Measurements from ENCODE around the gene SRA1. TPM values are rescaled to one million over a fixed set of nuclear protein-coding genes. Genes with fewer than 3 reads are reported as not detected.

The SRA1 gene
- total and polyA plus RNA-seq, 2 of the 8 experiments (the other 6 are each of a cell fraction or from before 2014, with no cell fraction given) = 27.4 to 39.4 TPM

- no peak for FAIRE-seq
- WGBS, 2 experiments (ENCODE audit: extremely low coverage in 1 of 2, insufficient coverage in 1 of 2, insufficient read length in 1 of 2, insufficient replicate concordance in 2 of 2, low coverage in 1 of 2, low lambda C conversion rate in 2 of 2, missing lambda C conversion rate in 1 of 2) = 93% methylated on average over 10 of the region's 10 CpGs; no CpG with 5 or more reads in 1 of the 2 experiments
- CTCF ChIA-PET (ENCODE audit: partially characterized antibody) = interaction anchor here (0.6 to 3.7 kb wide), 3 partner anchors 12 to 150 kb away, joined by 4 to 19 read pairs (median 16); partner anchors contain the start of gene EIF4EBP3
These were observed 3.0 kb upstream of the SRA1 start for GRCh38 chr5:140560227-140560626.

More at GRCh38 chr5:140560227-140560626, 3.0 kb upstream of the SRA1 start:
- H4K91ac ChIP-seq (replicated peaks; ENCODE audit: insufficient read length, low read length) = no peak overlapping the region
- peaks cover 4 to 11% (median 7%) of the 10 kb centered on the region in 4 experiments; a peak in 6 of 7 replicates for H3K4me1 ChIP-seq (replicated peaks in 1 of 4; ENCODE audit: control insufficient read depth in 3 of 4, insufficient read depth in 4 of 4, low read length in 3 of 4)
- POLR2A ChIA-PET (ENCODE audit: partially characterized antibody) = interaction anchor here (10.8 kb wide), 1 partner anchor 14 kb away, joined by 191 read pairs; the partner anchor contains the start of gene EIF4EBP3
- no peaks in the 10 kb centered on the region for H3K36me3 ChIP-seq (ENCODE audit: control insufficient read depth in 2 of 4, insufficient read depth in 4 of 4, low read length in 3 of 4)
- no peak overlapping the region for H2BK20ac ChIP-seq (ENCODE audit: low read length)
- no peaks in the 10 kb centered on the region for H3K9me3 ChIP-seq (ENCODE audit: insufficient read depth in 2 of 2, low read depth in 1 of 2, low read length in 1 of 2)
- no peak overlapping the region for H2AFZ ChIP-seq (ENCODE audit: low read length)
- H2BK15ac ChIP-seq (ENCODE audit: low read length) = no peak overlapping the region
- H2BK5ac ChIP-seq (ENCODE audit: low read depth, low read length) = no peak overlapping the region
- no peak overlapping the region; the same call in 1 of the 2 replicates for H4K8ac ChIP-seq (ENCODE audit: extremely low read depth, insufficient read depth, low read length)
- H3K79me1 ChIP-seq (ENCODE audit: low read depth, low read length) = peaks cover 9% of the 10 kb centered on the region
- peaks cover 0 to 1% of the 10 kb centered on the region in 2 experiments for H4K20me1 ChIP-seq (replicated peaks in 1 of 2; ENCODE audit: control insufficient read depth in 1 of 2, insufficient read depth in 2 of 2, low read length in 2 of 2)
- H3K27ac ChIP-seq (ENCODE audit: low read depth, low read length) = no peak overlapping the region
- H3K4ac ChIP-seq (replicated peaks; ENCODE audit: insufficient read length, low read depth, low read length) = no peak overlapping the region
- no peak overlapping the region for H3K9ac ChIP-seq (replicated peaks in 1 of 4; ENCODE audit: extremely low read depth in 1 of 4, low read depth in 3 of 4, low read length in 3 of 4)
- no peaks in the 10 kb centered on the region; a peak in 1 of 7 replicates for H3K27me3 ChIP-seq (replicated peaks in 1 of 4; ENCODE audit: control insufficient read depth in 3 of 4, extremely low read depth in 1 of 4, insufficient read depth in 3 of 4, low read length in 3 of 4)
- H2BK12ac ChIP-seq (ENCODE audit: low read depth, low read length) = no peak overlapping the region
- no peak overlapping the region for H3K4me2 ChIP-seq (ENCODE audit: insufficient read depth in 1 of 2, low read depth in 2 of 2, low read length in 2 of 2)
- peaks cover 18% of the 10 kb centered on the region for H3K23me2 ChIP-seq (ENCODE audit: low read depth, low read length)
- H3K4me3 ChIP-seq (ENCODE audit: extremely low read depth in 1 of 4, insufficient read depth in 2 of 4, low read depth in 3 of 4, low read length in 4 of 4) = no peak overlapping the region
- H3K23ac ChIP-seq (ENCODE audit: insufficient read length) = no peak overlapping the region
- no peak overlapping the region for H3K18ac ChIP-seq (ENCODE audit: extremely low read depth, low read length)
- DNase-seq (ENCODE audit: low read depth in 1 of 2, low spot score in 2 of 2) = no peak
- peaks cover 10 to 24% of the 10 kb centered on the region in 2 experiments; a peak in 3 of 4 replicates for H3K79me2 ChIP-seq (ENCODE audit: control insufficient read depth in 1 of 2, insufficient read depth in 2 of 2, low read length in 2 of 2)
- H3K14ac ChIP-seq (ENCODE audit: insufficient read length) = no peak overlapping the region
- H4K5ac ChIP-seq (ENCODE audit: insufficient read length, low read depth, low read length) = no peak overlapping the region
- no peak overlapping the region for H2AK5ac ChIP-seq (ENCODE audit: low read depth, low read length)
- no peak for TF ChIP-seq NRF1 (IDR thresholded peaks at IDR 0.05; ENCODE audit: low read depth, low read length)
- peak in 1 of 3 experiments; percentile 11; a peak in 1 of 4 replicates for TF ChIP-seq CTCF (IDR thresholded peaks at IDR 0.05; ENCODE audit: control extremely low read depth in 1 of 3, insufficient read depth in 1 of 3, low read depth in 1 of 3, low read length in 3 of 3)
- TF ChIP-seq BRCA1 (IDR thresholded peaks at IDR 0.05; ENCODE audit: low read depth, low read length) = no peak
- no peak for TF ChIP-seq SAP30 (IDR thresholded peaks at IDR 0.05; ENCODE audit: insufficient read depth, insufficient replicate concordance, low read length)
- TF ChIP-seq RFX5 (IDR thresholded peaks at IDR 0.05; ENCODE audit: borderline replicate concordance, low read depth, low read length) = no peak
- no peak for TF ChIP-seq ASH2L (IDR thresholded peaks at IDR 0.05; ENCODE audit: low read length)
- no peak for TF ChIP-seq POLR2AphosphoS5 (IDR thresholded peaks at IDR 0.05; ENCODE audit: low read depth, low read length)
- H2BK120ac ChIP-seq (replicated peaks; ENCODE audit: low read depth, low read length) = no peak overlapping the region
- H3K56ac ChIP-seq (replicated peaks; ENCODE audit: insufficient read length, low read depth, low read length) = no peak overlapping the region

Data from H1 (cell line).